Transverse colon (tissue), 4 donors: Measurements from ENCODE around the gene METTL8. TPM values are rescaled to one million over a fixed set of nuclear protein-coding genes. Genes with fewer than 3 reads are reported as not detected.

Experiments
- DNase-seq: peaks from one replicate; pipeline ENCODE4 v3.0.0-alpha.2; 2019
- H3K27ac ChIP-seq, 4 donors: fragments of 200-600 bp; sonication (generic); 2 replicates each; pipeline ENCODE4 v1.5.1; 2016 to 2018; ENCODE audit warnings: inconsistent platforms in 4 of 4
- H3K27me3 ChIP-seq: fragments of 200-600 bp; sonication (generic); 2 replicates; pipeline ENCODE4 v1.5.1; 2017; ENCODE audit warnings: inconsistent platforms
- H3K36me3 ChIP-seq, 4 donors: fragments of 200-600 bp; sonication (generic); 2 replicates each; pipeline ENCODE4 v1.5.1; 2017 to 2019; ENCODE audit warnings: inconsistent platforms in 4 of 4
- H3K4me1 ChIP-seq, 4 donors: fragments of 200-600 bp; sonication (generic); 2 replicates each; pipeline ENCODE4 v1.5.1; 2017 to 2020; ENCODE audit warnings: inconsistent platforms in 4 of 4
- H3K4me3 ChIP-seq, 4 donors: fragments of 200-600 bp; sonication (generic); 1 replicate in 1 of 4; 2 replicates in 3 of 4; pipeline versions ENCODE4 v1.5.1 to v1.6.1; 2017 to 2019; ENCODE audit warnings: inconsistent platforms in 4 of 4
- H3K9me3 ChIP-seq, 2 donors: fragments of 200-600 bp; sonication (generic); 2 replicates each; pipeline ENCODE4 v1.5.1; 2017 to 2019; ENCODE audit warnings: inconsistent platforms in 2 of 2
- EP300 ChIP-seq: sonication (generic); formaldehyde crosslinking; IDR thresholded peaks from one replicate; pipeline ENCODE4 v1.6.1; 2017; ENCODE audit warnings: antibody characterized with exemption, low read depth
- POLR2A ChIP-seq: fragments of 450-650 bp; IDR thresholded peaks from one replicate; pipeline ENCODE4 v1.6.1; 2016; ENCODE audit warnings: antibody characterized with exemption, mild to moderate bottlenecking, moderate library complexity
- POLR2AphosphoS5 ChIP-seq, 3 donors: sonication (generic); formaldehyde crosslinking; IDR thresholded peaks; one replicate each; pipeline ENCODE4 v1.6.1; 2016; ENCODE audit warnings: antibody characterized with exemption in 3 of 3
- WGBS, 2 donors: methylation state at CpG; one replicate each; pipeline ENCODE4 v1.1.5; 2018; ENCODE audit warnings: low coverage in 1 of 2; 5-methylcytosine and 5-hydroxymethylcytosine counted together
- in situ Hi-C, 4 donors: fragments of 200-750 bp; cut with MboI; loops; one replicate each; pipeline versions ENCODE4 v1.15.0 to v1.15.1; 2017; ENCODE audit warnings: low sequenced_read_pairs in 3 of 4, low pct_ligation_motif_present in 1 of 4, low pct_unique_long_range_greater_than_20kb in 1 of 4
- intact Hi-C: fragments of 100-400 bp; cut with DNase I; formaldehyde crosslinking; loops from one replicate; pipeline ENCODE4 v1.15.1; 2023; ENCODE audit warnings: low total_unique reads
- total RNA-seq, 4 donors: library from RNA; depleted of rRNA; stranded (reverse); fragments of >200 nt; gene quantifications; one replicate each; pipeline ENCODE4 v1.1.0, GENCODE V29; 2016
- TF ChIP-seq, protein P1 (sequence below), 5 experiments: fragments of 200-600 bp in 3 of 5; fragments of 450-650 bp in 2 of 5; sonication (generic) in 3 of 5; IDR thresholded peaks; 1 replicate in 2 of 5; 2 replicates in 3 of 5; pipeline ENCODE4 v1.5.1; 2016 to 2017; ENCODE audit warnings: antibody characterized with exemption in 5 of 5, inconsistent platforms in 3 of 5, mild to moderate bottlenecking in 2 of 5, moderate library complexity in 1 of 5

METTL8 gene
- total RNA-seq, 4 donors from 2014 or later, result 6.7 to 64.5 (median 22.1) TPM

DNA sequence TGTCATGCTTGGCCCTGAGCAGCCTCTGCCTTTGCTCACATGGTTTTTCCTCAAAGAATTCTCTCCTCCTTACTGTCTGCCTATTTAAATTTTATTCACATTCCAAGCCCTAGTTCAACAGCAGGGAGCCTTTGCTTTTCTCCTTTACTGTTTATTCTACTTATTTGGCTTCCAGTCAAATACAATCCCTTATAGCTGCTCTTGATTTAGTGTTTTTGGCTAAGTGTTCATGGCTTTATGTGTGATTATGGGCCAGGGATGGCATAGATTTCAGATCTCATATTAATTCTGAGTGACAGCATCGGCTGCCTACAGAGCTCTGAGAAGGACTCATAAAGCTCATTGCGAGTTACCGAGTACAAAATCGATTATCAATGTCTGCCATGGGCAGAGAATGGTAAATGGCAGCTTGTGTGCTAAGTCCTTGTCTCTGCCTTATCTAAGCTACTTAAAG is 106.7 kb downstream of the METTL8 start:
- no peak for DNase-seq
- Histone ChIP-seq H3K9me3 (no peaks in the 10 kb centered on the region), H3K36me3 (no peaks in the 10 kb centered on the region), H3K4me1 (peaks cover 0 to 6% (median 2%) of the 10 kb centered on the region in 4 donors), H3K4me3 (no peak overlapping the region), H3K27ac (peak overlapping the region in 2 of 4 donors; percentile 11 to 22), H3K27me3 (no peaks in the 10 kb centered on the region)
- WGBS, 2 donors, result 73 to 84% methylated on average over 2 to 4 of the region's 4 CpGs
- intact Hi-C loops (no loop called here), in situ Hi-C loops (no loop called here)
- TF ChIP-seq EP300 (no peak), POLR2A (no peak), POLR2AphosphoS5 (IDR thresholded peaks at IDR 0.05) (no peak)
- TF ChIP-seq, protein P1, sequence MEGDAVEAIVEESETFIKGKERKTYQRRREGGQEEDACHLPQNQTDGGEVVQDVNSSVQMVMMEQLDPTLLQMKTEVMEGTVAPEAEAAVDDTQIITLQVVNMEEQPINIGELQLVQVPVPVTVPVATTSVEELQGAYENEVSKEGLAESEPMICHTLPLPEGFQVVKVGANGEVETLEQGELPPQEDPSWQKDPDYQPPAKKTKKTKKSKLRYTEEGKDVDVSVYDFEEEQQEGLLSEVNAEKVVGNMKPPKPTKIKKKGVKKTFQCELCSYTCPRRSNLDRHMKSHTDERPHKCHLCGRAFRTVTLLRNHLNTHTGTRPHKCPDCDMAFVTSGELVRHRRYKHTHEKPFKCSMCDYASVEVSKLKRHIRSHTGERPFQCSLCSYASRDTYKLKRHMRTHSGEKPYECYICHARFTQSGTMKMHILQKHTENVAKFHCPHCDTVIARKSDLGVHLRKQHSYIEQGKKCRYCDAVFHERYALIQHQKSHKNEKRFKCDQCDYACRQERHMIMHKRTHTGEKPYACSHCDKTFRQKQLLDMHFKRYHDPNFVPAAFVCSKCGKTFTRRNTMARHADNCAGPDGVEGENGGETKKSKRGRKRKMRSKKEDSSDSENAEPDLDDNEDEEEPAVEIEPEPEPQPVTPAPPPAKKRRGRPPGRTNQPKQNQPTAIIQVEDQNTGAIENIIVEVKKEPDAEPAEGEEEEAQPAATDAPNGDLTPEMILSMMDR (IDR thresholded peaks at IDR 0.05), result no peak

- intact Hi-C loops, result no loop called here
- Histone ChIP-seq H3K4me1 (peaks cover 0 to 6% (median 2%) of the 10 kb centered on the region in 4 donors), H3K4me3 (no peak overlapping the region), H3K27ac (peak overlapping the region in 1 of 4 donors; percentile 24), H3K36me3 (no peaks in the 10 kb centered on the region), H3K9me3 (no peaks in the 10 kb centered on the region), H3K27me3 (no peaks in the 10 kb centered on the region)
- 81 to 85% methylated on average over 4 of the region's 4 CpGs for WGBS, 2 donors
- in situ Hi-C loops, result no loop called here
- TF ChIP-seq POLR2A, result no peak
- no peak for TF ChIP-seq EP300
- TF ChIP-seq POLR2AphosphoS5 (IDR thresholded peaks at IDR 0.05), result no peak
- TF ChIP-seq, protein P1 (IDR thresholded peaks at IDR 0.05), result no peak
- DNase-seq, result no peak
Observed at GRCh38 chr2:171325886-171326585, 107.8 kb downstream of the METTL8 start.

DNA sequence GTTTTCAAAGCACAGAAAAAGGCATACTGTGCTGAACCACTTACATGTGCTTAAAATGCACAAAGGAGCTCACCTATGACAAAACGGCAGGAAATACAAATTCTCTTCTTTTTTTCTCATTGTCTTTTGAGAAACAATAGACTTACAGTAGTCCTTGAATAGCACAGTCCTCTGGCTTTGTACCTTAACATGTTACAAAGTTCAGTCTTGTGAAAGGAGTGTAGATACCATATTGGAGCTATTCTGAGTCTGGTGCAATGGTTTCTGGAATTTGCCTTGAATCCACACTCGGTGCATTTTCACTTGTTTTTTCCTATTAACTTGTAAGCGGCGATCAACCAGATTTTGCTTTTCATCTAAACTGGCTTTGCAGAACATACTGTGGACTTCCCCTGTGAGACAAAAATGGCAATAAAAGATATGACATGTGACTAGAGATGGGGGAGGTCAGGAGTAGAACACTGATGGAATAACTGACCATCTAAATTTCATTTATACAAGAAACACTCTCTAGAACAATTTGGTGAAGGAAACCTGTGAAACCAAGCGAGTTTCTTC is 109.7 kb downstream of the METTL8 start:
- H3K27ac ChIP-seq, result peak overlapping the region in 1 of 4 donors; percentile 6
- peaks cover 0 to 6% (median 2%) of the 10 kb centered on the region in 4 donors for H3K4me1 ChIP-seq
- no peaks in the 10 kb centered on the region for H3K9me3 ChIP-seq
- intact Hi-C loops, result no loop called here
- in situ Hi-C loops, result no loop called here
- no peak for DNase-seq
- H3K4me3 ChIP-seq, result no peak overlapping the region
- H3K27me3 ChIP-seq, result no peaks in the 10 kb centered on the region
- TF ChIP-seq, protein P1 (IDR thresholded peaks at IDR 0.05), result no peak
- H3K36me3 ChIP-seq, result no peaks in the 10 kb centered on the region
- WGBS, 2 donors, result 73 to 87% methylated on average over 5 of the region's 5 CpGs

- Histone ChIP-seq H3K36me3 (no peaks in the 10 kb centered on the region), H3K9me3 (no peaks in the 10 kb centered on the region), H3K27ac (no peak overlapping the region), H3K27me3 (no peaks in the 10 kb centered on the region), H3K4me1 (peaks cover 0 to 17% (median 4%) of the 10 kb centered on the region in 4 donors), H3K4me3 (no peak overlapping the region)
- DNase-seq, result no peak
- TF ChIP-seq EP300 (no peak), POLR2AphosphoS5 (IDR thresholded peaks at IDR 0.05) (no peak), POLR2A (no peak)
- TF ChIP-seq, protein P1 (IDR thresholded peaks at IDR 0.05), result no peak
- intact Hi-C loops, result no loop called here
- WGBS, 2 donors, result 93% methylated on average over 4 of the region's 4 CpGs; no CpG with 5 or more reads in 1 of the 2 donors
- in situ Hi-C loops, result no loop called here
Observed at GRCh38 chr2:171322928-171323327, 110.9 kb downstream of the METTL8 start.
